Fibroblast of lung (primary cell): ENCODE results near the gene LSM7. TPM values are rescaled to one million over a fixed set of nuclear protein-coding genes. Genes with fewer than 3 reads are reported as not detected.

Experiments used
- DNase-seq, 2 donors: peaks; one replicate each; pipeline versions ENCODE4 v3.0.0 to v3.0.0-alpha.2; 2010; ENCODE audit warnings: low read depth in 2 of 2
- H2AFZ ChIP-seq: 2 replicates; pipeline ENCODE4 v1.5.1; 2012; ENCODE audit warnings: low read length, control low read depth, inconsistent platforms
- H3K27ac ChIP-seq: 2 replicates; pipeline ENCODE4 v1.5.1; 2011; ENCODE audit warnings: low read length, control low read depth; ENCODE audit not compliant: insufficient read depth
- H3K27me3 ChIP-seq: 2 replicates; pipeline ENCODE4 v1.5.1; 2011; ENCODE audit warnings: mild to moderate bottlenecking, low read length; ENCODE audit not compliant: control insufficient read depth, insufficient read depth
- H3K36me3 ChIP-seq: 2 replicates; pipeline ENCODE4 v1.5.1; 2011; ENCODE audit warnings: low read length; ENCODE audit not compliant: control insufficient read depth, insufficient read depth
- H3K4me1 ChIP-seq: 2 replicates; pipeline ENCODE4 v1.5.1; 2011; ENCODE audit warnings: low read length; ENCODE audit not compliant: control insufficient read depth, insufficient read depth; ENCODE audit errors: extremely low read depth
- H3K4me2 ChIP-seq: 2 replicates; pipeline ENCODE4 v1.5.1; 2011; ENCODE audit warnings: low read length, control low read depth; ENCODE audit not compliant: insufficient read depth; ENCODE audit errors: extremely low read depth
- H3K4me3 ChIP-seq, 4 experiments: fragments of 200-600 bp in 1 of 4; sonication (generic) in 1 of 4; replicated peaks in 1 of 4; 2 replicates each; pipeline ENCODE4 v1.5.1; 2011 to 2016; ENCODE audit warnings: low read length in 4 of 4, low read depth in 3 of 4, mild to moderate bottlenecking in 3 of 4, control low read depth in 2 of 4, inconsistent platforms in 1 of 4, mixed read lengths in 1 of 4; ENCODE audit not compliant: insufficient read depth in 1 of 4; ENCODE audit errors: control extremely low read depth in 1 of 4
- H3K79me2 ChIP-seq: 2 replicates; pipeline ENCODE4 v1.5.1; 2012; ENCODE audit warnings: mild to moderate bottlenecking, low read length, inconsistent platforms; ENCODE audit not compliant: control insufficient read depth, insufficient read depth
- H3K9ac ChIP-seq: 2 replicates; pipeline ENCODE4 v1.5.1; 2011; ENCODE audit warnings: mild to moderate bottlenecking, low read length, control low read depth; ENCODE audit not compliant: insufficient read depth
- H3K9me3 ChIP-seq: 2 replicates; pipeline ENCODE4 v1.5.1; 2012; ENCODE audit warnings: low read depth, low read length; ENCODE audit not compliant: control insufficient read depth, insufficient read depth
- H4K20me1 ChIP-seq: 2 replicates; pipeline ENCODE4 v1.5.1; 2011; ENCODE audit warnings: low read length; ENCODE audit not compliant: control insufficient read depth, insufficient read depth; ENCODE audit errors: extremely low read depth
- EZH2 ChIP-seq: IDR thresholded peaks from 2 replicates; pipeline ENCODE4 v1.5.1; 2012; ENCODE audit warnings: low read length, control low read depth, mild to moderate bottlenecking; ENCODE audit errors: missing control alignments
- polyA plus RNA-seq, 2 donors: library from polyadenylated mRNA; depleted of rRNA in 1 of 2; stranded (reverse) in 1 of 2; unstranded in 1 of 2; fragments of >200 nt; gene quantifications; 2 replicates each; pipeline ENCODE4 v1.2.1, GENCODE V29; 2011 to 2012; ENCODE audit warnings: missing spikeins in 1 of 2
- total RNA-seq: library from RNA; depleted of rRNA; stranded (reverse); fragments of >200 nt; gene quantifications from 2 replicates; pipeline ENCODE4 v1.2.1, GENCODE V29; 2014
- TF ChIP-seq, protein P1 (sequence below), 2 donors: IDR thresholded peaks in 1 of 2; conservative IDR thresholded peaks in 1 of 2; 1 replicate in 1 of 2; 2 replicates in 1 of 2; pipeline ENCODE4 v1.5.1; 2011 to 2012; ENCODE audit warnings: low read length in 2 of 2, control low read depth in 1 of 2, inconsistent platforms in 1 of 2, low read depth in 1 of 2, mild to moderate bottlenecking in 1 of 2

The LSM7 gene
- total and polyA plus RNA-seq, 2 donors (not counting 1 experiment from before 2014, with no cell fraction given) = 43.1 to 182 TPM

DNA sequence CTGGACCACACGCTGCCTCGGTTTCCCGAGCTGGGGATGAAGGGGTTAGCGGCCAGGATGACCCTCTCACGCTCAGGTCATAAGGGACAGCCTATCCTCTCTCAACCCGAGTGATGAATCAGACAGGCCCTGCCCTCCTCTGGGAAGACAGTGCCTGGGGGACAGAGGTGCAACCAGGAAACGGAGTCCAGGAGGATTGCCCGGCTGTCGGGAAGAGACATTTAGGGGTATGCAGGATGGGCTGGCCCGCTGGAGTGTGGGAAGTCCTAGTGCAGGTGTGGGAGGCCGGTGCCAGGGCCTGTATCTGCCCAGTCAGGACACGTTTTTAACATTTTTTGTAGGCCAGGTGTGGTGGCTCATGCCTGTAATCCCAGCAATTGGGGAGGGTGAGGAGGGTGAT lies 8.3 kb downstream of the LSM7 start:
- no peak overlapping the region for H3K4me2 ChIP-seq
- H3K9me3 ChIP-seq = no peaks in the 10 kb centered on the region
- H3K79me2 ChIP-seq = peaks cover 2% of the 10 kb centered on the region
- no peaks in the 10 kb centered on the region for H3K4me1 ChIP-seq
- H3K27me3 ChIP-seq = no peaks in the 10 kb centered on the region
- no peaks in the 10 kb centered on the region for H4K20me1 ChIP-seq
- TF ChIP-seq, protein P1, sequence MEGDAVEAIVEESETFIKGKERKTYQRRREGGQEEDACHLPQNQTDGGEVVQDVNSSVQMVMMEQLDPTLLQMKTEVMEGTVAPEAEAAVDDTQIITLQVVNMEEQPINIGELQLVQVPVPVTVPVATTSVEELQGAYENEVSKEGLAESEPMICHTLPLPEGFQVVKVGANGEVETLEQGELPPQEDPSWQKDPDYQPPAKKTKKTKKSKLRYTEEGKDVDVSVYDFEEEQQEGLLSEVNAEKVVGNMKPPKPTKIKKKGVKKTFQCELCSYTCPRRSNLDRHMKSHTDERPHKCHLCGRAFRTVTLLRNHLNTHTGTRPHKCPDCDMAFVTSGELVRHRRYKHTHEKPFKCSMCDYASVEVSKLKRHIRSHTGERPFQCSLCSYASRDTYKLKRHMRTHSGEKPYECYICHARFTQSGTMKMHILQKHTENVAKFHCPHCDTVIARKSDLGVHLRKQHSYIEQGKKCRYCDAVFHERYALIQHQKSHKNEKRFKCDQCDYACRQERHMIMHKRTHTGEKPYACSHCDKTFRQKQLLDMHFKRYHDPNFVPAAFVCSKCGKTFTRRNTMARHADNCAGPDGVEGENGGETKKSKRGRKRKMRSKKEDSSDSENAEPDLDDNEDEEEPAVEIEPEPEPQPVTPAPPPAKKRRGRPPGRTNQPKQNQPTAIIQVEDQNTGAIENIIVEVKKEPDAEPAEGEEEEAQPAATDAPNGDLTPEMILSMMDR (conservative IDR thresholded peaks at IDR 0.05 in 1 of 2, IDR thresholded peaks at IDR 0.05 in 1 of 2; ENCODE audit: low read depth in 1 of 2, low read length in 2 of 2) = no peak
- peaks cover 10% of the 10 kb centered on the region for H3K36me3 ChIP-seq
- no peak overlapping the region for H3K9ac ChIP-seq
- H3K4me3 ChIP-seq = no peak overlapping the region
- no peak overlapping the region for H2AFZ ChIP-seq
- H3K27ac ChIP-seq = no peak overlapping the region
- no peak for DNase-seq

DNA sequence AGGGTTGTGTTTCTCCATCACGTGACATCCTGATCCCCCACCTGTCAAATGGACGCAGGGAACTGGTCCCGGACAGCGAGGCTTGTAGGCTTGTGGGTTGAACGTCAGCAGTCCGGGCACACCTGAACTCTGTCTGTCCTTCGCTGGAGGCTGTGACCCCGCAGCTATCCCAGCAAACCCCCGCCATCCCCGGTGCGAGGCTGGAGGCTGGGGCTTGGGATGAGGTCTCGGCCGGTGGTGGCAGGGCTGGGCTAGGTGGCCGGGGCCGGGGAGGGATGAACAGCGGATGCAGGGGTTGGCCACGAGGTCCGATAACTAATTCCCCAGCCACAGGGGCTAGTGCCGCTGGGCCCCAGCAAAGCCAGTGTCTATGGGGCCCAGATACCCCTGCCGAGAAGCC lies 8.8 kb downstream of the LSM7 start:
- no peak overlapping the region for H3K9ac ChIP-seq
- TF ChIP-seq, protein P1 (conservative IDR thresholded peaks at IDR 0.05 in 1 of 2, IDR thresholded peaks at IDR 0.05 in 1 of 2; ENCODE audit: low read depth in 1 of 2, low read length in 2 of 2) = no peak
- no peak for TF ChIP-seq EZH2

DNA sequence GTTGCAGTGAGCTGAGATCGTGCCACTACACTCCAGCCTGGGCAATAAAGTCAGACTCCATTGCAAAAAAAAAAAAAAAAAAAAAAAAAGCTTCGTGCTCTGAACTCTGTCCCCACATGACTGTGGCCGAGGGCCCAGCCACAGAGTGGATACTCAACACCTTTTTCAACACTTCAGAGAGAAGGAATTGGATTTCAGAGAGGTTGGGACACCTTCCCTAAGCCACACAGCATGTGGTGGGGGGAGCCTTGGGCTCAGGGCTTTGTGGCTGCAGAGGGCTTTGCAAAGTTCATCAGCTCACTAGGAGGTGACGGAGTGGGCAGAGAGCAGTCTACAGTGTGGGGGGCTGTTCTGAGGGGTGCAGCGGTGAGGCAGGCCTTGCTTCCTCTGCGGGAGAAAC lies 9.5 kb downstream of the LSM7 start:
- H3K9me3 ChIP-seq = no peaks in the 10 kb centered on the region
- no peaks in the 10 kb centered on the region for H4K20me1 ChIP-seq
- no peaks in the 10 kb centered on the region for H3K4me1 ChIP-seq
- DNase-seq = no peak
- no peak overlapping the region for H3K4me2 ChIP-seq
- no peak overlapping the region for H3K4me3 ChIP-seq
- no peak overlapping the region for H2AFZ ChIP-seq
- H3K36me3 ChIP-seq = peaks cover 3% of the 10 kb centered on the region
- H3K27me3 ChIP-seq = no peaks in the 10 kb centered on the region
- TF ChIP-seq EZH2 = no peak
- TF ChIP-seq, protein P1 (conservative IDR thresholded peaks at IDR 0.05 in 1 of 2, IDR thresholded peaks at IDR 0.05 in 1 of 2; ENCODE audit: low read depth in 1 of 2, low read length in 2 of 2) = no peak
- H3K9ac ChIP-seq = no peak overlapping the region
- no peak overlapping the region for H3K27ac ChIP-seq
- H3K79me2 ChIP-seq = no peaks in the 10 kb centered on the region

More for the DNA sequence above, 8.8 kb downstream of the LSM7 start:
- Histone ChIP-seq H3K4me1 (no peaks in the 10 kb centered on the region), H3K27me3 (no peaks in the 10 kb centered on the region), H4K20me1 (no peaks in the 10 kb centered on the region), H3K4me3 (no peak overlapping the region), H3K27ac (no peak overlapping the region), H3K9me3 (no peaks in the 10 kb centered on the region), H3K36me3 (peaks cover 9% of the 10 kb centered on the region), H3K79me2 (peaks cover 1% of the 10 kb centered on the region), H3K4me2 (no peak overlapping the region), H2AFZ (no peak overlapping the region)
- no peak for DNase-seq
